GM19463 (cell line): Measurements from ENCODE around the gene RASSF3.
"Not testable (repeated sequence)": the region's sequence is repeated elsewhere in the genome, so short reads cannot be mapped to it uniquely, and the experiment has no call there.

Experiments
- ATAC-seq: cut with Tn5 transposase; IDR thresholded peaks from one replicate; pipeline ENCODE4 v1.9.1; 2021; ENCODE audit warnings: mild to moderate bottlenecking, moderate library complexity; ENCODE audit not compliant: unreplicated experiment

The RASSF3 gene

GRCh38 chr12:64688219-64688618 lies 77.9 kb downstream of the RASSF3 start:
- ATAC-seq = no peak

DNA sequence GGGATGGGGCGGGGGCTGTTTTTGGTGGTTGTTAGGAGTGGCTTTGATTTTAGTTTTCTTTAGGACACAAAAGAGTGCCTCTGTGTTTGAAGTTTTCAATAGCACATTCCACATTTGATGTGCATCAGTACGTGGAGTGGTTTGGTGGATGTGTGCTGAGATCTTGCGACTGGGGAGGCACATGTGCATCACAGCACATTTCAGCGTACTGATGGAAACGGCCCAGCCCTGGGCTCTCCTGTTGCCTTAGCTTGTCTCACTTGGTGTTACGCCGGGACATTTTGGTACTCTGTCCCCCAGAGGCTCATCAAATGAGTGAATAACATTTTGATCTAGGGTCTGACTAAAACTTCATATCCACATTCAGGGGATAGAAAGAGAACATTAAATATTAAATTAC lies 78.4 kb downstream of the RASSF3 start:
- no peak for ATAC-seq

- not testable (repeated sequence) for ATAC-seq
Measured at GRCh38 chr12:64690236-64690635, 79.9 kb downstream of the RASSF3 start.

- no peak for ATAC-seq
Measured at GRCh38 chr12:64691227-64691794, 81.0 kb downstream of the RASSF3 start.

DNA sequence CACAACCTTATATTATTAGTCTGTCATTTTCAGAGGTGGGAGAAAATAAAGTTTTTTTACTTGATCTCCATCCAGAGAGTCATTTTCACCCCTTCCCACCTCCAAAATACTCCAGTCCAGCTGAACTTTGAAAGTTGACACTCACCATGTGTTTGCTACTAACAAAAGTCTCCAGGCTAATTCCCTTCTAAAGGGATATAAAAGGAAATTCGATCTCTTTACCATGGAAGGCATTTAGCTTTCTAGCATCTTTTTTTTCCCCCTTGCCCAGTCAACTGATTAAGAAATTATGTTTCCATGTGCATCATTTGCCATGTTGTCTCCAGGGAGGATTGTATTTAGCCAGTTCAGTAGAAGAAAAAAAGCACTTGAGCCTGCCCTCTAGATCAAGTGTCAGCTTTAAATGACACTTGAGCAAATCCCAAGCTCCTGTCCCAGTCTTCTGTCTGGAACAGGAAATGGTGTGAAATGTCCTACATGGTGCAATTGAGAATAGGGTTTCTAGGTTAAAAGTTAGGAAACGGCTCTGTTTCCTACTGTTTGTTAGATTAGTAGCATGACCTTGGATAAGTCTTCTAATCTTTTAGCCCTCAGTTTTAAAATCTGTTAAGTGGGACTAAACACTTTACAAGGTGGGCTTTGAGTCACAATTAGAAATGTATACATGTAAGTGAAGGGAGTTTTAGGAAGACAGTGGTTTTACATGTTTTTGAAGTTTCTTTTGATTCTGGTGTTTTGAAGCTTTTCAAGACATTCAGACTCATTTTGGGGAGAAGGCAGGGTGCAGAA lies 81.7 kb downstream of the RASSF3 start:
- ATAC-seq = no peak

DNA sequence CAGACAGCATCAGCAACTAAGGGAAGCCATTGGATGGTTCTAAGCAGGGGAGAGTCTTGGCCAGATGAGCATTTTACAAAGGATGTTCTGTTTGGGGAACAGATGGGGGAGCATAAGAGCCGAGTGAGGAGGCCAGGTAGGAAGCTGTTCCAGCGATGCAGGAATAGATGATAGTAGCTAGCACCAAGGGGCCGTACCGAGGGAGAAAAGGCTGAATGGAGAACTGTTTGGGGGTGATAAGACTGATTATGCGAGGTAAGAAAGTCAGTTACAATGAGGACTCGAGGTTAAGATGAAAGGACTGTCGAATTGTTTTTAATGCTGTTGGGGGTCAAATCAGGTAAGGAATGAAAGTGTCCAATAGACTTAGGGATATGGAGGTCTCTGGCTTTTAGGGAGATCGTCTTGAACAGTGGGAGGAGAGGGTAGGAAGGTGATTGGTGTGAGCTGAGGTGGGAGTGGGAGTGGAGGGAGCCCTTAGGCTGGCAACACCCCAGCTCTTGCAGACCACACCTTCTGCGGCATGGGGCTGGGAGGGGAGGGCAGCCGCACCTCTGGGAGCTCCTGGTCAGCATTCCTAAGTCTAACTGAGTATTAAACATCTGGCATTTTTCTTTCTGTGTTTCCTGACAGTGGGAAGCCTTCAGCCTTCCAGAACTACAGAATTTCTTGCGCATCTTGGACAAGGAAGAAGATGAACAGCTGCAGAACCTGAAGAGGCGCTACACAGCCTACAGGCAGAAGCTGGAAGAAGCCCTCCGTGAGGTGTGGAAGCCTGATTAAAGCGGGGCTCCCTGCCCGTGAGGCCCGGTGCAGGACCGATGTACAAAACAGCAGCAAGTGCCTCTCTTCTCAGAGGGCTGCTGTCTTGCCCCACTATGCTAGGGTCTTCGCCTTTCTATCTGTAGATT lies 84.1 kb downstream of the RASSF3 start:
- no peak for ATAC-seq

DNA sequence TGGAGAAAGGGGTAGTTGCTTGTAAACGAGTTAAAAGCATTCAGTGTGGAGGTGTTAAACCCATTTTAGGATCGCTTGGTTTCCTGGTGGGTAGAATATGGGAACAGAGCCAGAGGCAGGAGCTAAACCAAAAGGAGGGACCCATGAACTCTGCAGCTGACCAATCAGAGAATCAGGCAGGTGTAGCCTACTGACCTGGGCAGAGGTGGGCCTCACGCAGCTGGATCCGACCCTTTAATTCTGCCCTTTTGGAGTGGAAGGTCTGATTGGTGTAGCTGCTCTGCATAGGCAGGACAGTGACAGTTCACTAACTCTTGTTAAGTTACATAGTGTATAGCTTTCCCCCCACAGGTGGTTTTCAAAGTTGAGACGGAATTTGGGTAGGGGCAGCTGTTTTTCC lies 85.3 kb downstream of the RASSF3 start:
- no peak for ATAC-seq

DNA sequence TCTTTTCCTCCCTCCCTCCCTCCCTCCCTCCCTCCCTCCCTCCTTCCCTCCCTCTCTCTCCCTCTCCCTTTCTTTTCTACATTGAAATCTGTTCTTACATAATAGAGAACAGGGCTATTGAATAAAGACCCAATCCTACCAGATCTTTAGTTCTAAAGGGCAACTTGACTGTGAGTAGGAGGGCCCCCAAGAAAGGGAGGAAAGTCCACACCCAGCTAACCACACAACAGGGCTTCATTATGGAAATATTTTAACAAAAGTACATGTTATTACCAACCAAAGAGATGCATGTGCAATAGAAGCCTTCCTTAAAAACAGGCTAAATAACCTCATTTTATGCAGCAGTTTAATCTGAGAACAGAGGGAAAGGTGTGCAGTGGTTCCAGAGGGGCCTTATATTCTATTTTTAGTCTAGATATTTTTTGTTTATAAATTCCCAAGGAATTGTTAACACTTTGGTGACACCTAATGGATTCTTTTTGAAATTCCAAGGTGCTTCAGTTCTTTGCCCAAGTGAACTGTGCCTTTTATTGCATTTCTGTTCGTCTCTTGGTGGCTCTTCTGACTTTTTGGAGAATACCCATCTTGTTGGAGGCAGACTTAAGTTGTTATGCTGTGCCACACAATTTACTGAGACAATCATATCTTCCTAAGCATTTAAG lies 85.9 kb downstream of the RASSF3 start:
- ATAC-seq = no peak

- no peak for ATAC-seq
Measured at GRCh38 chr12:64699504-64700115, 89.3 kb downstream of the RASSF3 start.

DNA sequence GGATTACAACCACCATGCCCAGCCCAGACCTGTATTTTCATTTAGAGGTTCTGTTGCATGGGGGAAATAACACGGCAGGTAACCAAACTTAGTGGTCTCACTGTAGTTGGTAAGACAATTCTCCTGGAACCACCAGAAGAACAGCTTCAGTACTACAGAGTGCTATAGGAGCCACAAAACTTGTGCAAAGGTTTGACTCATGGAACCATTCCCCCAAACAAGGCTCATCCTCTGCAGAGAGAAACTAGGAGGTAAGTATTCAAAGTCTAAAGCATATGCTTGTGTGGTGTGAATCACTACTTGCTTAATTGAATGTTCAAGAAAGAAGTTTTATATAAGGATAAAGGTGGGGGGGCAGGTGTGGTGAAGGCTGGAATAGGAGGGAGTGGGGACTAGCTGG lies 90.2 kb downstream of the RASSF3 start:
- ATAC-seq = no peak

- ATAC-seq = no peak
Measured at GRCh38 chr12:64701283-64701682, 91.0 kb downstream of the RASSF3 start.

GRCh38 chr12:64706306-64706705 lies 96.0 kb downstream of the RASSF3 start:
- ATAC-seq = no peak

GRCh38 chr12:64706857-64707256 lies 96.6 kb downstream of the RASSF3 start:
- ATAC-seq = no peak

DNA sequence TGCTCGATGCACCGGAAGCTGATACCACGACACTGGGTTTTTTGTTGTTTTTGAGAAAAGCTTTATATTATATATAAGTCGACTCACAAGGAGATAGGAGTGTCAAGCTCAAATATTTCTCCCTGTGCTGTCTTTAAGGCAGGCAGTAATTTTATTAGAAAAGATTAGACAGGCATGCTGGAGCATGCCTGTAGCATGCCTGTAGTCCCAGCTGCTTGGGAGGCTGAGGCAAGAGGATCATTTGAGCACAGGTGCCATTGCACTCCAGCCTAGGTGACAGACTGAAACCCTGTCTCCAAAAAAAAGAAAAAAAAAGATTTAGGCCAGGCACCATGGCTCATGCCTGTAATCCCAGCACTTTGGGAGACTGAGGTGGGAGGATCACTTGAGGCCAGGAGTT lies 97.1 kb downstream of the RASSF3 start:
- no peak for ATAC-seq

DNA sequence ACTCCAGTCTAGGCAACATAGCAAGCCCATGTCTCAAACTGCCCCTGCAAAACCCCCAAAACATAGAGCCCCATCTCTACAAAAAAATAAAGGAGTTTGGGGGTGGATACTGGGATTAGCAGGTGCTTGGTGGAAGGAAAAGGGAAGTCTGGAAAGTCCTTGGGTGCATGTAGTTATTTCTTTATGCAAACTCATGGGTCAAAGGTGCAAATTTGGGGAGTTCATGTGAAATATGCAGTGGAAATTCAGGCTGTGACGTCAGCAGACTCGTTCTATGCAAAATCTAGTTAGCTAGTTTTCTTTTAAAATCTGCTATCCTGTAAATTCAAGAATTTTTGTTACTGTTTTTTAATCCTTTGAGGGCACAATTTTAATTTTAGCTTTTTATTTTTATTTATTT lies 97.6 kb downstream of the RASSF3 start:
- ATAC-seq = no peak

DNA sequence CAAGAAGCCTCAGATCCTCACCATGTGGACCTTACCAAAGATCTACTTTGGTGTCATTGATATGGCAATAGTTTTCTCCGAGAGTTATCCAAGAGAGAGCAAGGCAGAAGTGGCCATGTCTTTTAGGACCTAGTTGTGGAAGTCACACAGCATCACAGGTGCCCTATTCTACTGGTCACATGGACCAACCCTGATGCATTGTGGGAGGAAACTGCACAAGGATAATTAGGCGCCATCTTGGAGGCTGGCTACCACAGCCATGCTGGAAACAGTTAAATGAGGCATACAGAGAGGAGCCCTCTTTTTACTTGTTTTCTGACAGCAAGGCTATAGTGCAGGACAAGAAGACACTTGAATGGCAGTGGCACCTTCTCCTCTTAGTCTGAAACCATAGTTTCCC lies 99.1 kb downstream of the RASSF3 start:
- ATAC-seq = no peak

DNA sequence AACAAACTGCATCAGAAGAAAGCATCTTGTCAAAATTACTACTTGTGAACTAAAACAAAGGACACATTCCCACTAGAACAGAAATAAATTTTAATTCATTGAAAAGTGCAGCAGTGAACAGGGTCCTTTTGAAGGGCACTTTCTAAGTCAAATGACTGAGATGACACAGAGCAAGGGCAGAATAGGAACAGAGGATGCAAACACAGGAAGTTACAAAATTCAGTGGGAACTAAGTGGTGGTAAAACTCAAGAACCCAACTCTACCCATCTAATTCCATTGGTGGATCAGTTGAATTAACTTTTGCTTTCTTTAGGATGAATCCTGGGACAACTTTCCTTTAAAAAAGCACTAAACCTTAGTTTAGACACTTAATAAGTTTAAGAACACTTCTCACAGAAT lies 103.1 kb downstream of the RASSF3 start:
- ATAC-seq = no peak

GRCh38 chr12:64714551-64714968 lies 104.3 kb downstream of the RASSF3 start:
- ATAC-seq = peak; percentile 78

GRCh38 chr12:64716371-64716770 lies 106.1 kb downstream of the RASSF3 start:
- ATAC-seq = no peak

GRCh38 chr12:64716839-64717455 lies 106.7 kb downstream of the RASSF3 start:
- no peak for ATAC-seq
